Lower lobe of right lung (tissue), 2 donors: ENCODE results near the gene ESR1. TPM values are rescaled to one million over a fixed set of nuclear protein-coding genes. Genes with fewer than 3 reads are reported as not detected.

Source experiments
- ATAC-seq, 2 donors: fragments of 200-7000 bp; cut with Tn5 transposase; one replicate each; pipeline ENCODE4 v1.9.1; 2020 to 2022; ENCODE audit warnings: mild to moderate bottlenecking in 2 of 2, moderate library complexity in 2 of 2
- DNase-seq: peaks from one replicate; pipeline ENCODE4 v3.0.0-alpha.2; 2020
- H3K27ac ChIP-seq: fragments of 200-600 bp; one replicate; pipeline ENCODE4 v1.8.0; 2022
- H3K27me3 ChIP-seq: fragments of 200-600 bp; one replicate; pipeline ENCODE4 v1.8.0; 2022; ENCODE audit warnings: low read depth
- H3K36me3 ChIP-seq: fragments of 200-600 bp; one replicate; pipeline ENCODE4 v1.8.0; 2022; ENCODE audit warnings: mild to moderate bottlenecking
- H3K4me1 ChIP-seq: fragments of 200-600 bp; one replicate; pipeline ENCODE4 v1.8.0; 2022
- H3K4me3 ChIP-seq: fragments of 200-600 bp; one replicate; pipeline ENCODE4 v1.8.0; 2022; ENCODE audit warnings: mild to moderate bottlenecking
- H3K9me3 ChIP-seq: fragments of 200-600 bp; one replicate; pipeline ENCODE4 v1.8.0; 2022
- intact Hi-C: fragments of 100-400 bp; cut with DNase I; formaldehyde crosslinking; loops from one replicate; pipeline ENCODE4 v1.11.0; 2022
- total RNA-seq: library from RNA; stranded (reverse); fragmentation: NEBNext Ultra II Directional; extraction: Animal tissue kit (Norgen Biotek cat#: 25700); gene quantifications from one replicate; pipeline ENCODE4 v1.2.1, GENCODE V29; 2021
- TF ChIP-seq, protein P1 (sequence below): fragments of 200-600 bp; IDR thresholded peaks from one replicate; pipeline ENCODE4 v1.8.0; 2022; ENCODE audit warnings: antibody characterized with exemption, mild to moderate bottlenecking
- donor health status: DM: no; HTN: yes; CAD: no; lungs with severe emphysema.

ESR1 gene
- total RNA-seq, 1 donor from 2014 or later, result 3.7 TPM

DNA sequence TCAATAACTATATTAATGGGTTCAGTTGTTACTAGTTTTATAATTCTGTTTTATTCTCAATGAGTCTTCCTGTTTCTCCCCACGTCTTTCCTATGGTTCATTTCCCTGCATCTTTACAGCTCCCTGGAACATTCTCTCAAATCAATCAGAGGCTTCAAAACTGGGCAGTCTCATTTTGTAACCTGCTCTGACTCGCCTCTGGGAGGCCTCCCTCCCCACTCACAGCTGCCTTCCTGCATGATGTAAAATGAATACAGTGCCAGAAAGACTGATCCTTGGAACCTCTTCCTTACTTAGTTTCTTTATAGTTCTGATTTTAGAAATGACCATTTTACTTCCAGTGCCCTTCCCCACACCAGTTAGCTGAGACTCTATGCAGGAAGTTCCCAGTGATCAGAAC, 103.9 kb downstream of the ESR1 start:
- no peaks in the 10 kb centered on the region for H3K9me3 ChIP-seq
- TF ChIP-seq, protein P1, sequence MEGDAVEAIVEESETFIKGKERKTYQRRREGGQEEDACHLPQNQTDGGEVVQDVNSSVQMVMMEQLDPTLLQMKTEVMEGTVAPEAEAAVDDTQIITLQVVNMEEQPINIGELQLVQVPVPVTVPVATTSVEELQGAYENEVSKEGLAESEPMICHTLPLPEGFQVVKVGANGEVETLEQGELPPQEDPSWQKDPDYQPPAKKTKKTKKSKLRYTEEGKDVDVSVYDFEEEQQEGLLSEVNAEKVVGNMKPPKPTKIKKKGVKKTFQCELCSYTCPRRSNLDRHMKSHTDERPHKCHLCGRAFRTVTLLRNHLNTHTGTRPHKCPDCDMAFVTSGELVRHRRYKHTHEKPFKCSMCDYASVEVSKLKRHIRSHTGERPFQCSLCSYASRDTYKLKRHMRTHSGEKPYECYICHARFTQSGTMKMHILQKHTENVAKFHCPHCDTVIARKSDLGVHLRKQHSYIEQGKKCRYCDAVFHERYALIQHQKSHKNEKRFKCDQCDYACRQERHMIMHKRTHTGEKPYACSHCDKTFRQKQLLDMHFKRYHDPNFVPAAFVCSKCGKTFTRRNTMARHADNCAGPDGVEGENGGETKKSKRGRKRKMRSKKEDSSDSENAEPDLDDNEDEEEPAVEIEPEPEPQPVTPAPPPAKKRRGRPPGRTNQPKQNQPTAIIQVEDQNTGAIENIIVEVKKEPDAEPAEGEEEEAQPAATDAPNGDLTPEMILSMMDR, result no peak
- H3K27ac ChIP-seq, result no peak overlapping the region
- H3K4me3 ChIP-seq, result no peak overlapping the region
- intact Hi-C loops, result no loop called here
- DNase-seq, result no peak
- H3K4me1 ChIP-seq, result no peaks in the 10 kb centered on the region
- no peak for ATAC-seq
- H3K27me3 ChIP-seq, result no peaks in the 10 kb centered on the region
- H3K36me3 ChIP-seq, result no peaks in the 10 kb centered on the region

DNA sequence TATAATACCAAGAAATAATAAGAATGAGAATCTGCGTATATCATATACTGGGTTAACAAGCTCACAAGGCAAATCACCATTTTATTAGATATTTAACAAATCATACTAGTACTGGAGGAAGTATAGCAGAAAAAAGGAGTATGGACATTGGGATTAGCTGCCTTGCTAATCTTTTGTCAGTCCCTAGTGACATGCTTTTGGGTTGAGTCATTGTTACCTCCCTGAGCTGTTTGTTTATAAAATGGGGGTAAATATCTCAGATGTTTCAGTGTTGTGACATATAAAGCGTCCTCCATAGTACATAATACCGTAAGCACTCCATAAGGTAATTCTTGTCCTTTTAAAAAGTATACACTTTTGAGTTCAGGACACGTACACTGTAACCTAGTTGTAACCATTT, 107.0 kb downstream of the ESR1 start:
- Histone ChIP-seq H3K27me3 (no peaks in the 10 kb centered on the region), H3K27ac (no peak overlapping the region), H3K4me1 (no peaks in the 10 kb centered on the region), H3K36me3 (no peaks in the 10 kb centered on the region), H3K4me3 (no peak overlapping the region), H3K9me3 (no peaks in the 10 kb centered on the region)
- ATAC-seq (no peak), DNase-seq (no peak)
- intact Hi-C loops, result no loop called here
- TF ChIP-seq, protein P1, result no peak

DNA sequence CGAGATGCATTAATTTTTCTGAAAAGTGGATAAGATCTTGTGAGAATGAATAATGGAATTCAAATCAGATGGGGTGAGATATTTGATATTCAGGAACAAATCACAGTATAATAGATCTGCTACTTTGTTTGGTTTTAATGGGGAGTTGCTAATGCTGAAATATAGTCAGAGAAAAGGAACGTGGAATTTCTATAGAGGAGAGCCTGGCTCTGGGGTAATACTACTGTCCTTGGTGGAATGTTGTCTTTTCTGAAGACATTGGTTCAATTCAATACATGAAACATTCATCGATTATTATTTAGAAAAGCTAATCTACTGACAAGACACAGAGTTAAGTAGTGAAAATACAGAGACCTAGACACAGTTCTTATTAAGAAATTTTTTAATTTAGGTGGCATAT, 108.6 kb downstream of the ESR1 start:
- intact Hi-C loops, result no loop called here
- ATAC-seq (no peak), DNase-seq (no peak)
- no peaks in the 10 kb centered on the region for H3K4me1 ChIP-seq
- peaks cover 2% of the 10 kb centered on the region for H3K9me3 ChIP-seq
- H3K27me3 ChIP-seq, result no peaks in the 10 kb centered on the region
- no peak overlapping the region for H3K4me3 ChIP-seq
- no peak overlapping the region for H3K27ac ChIP-seq
- H3K36me3 ChIP-seq, result no peaks in the 10 kb centered on the region
- TF ChIP-seq, protein P1, result no peak

DNA sequence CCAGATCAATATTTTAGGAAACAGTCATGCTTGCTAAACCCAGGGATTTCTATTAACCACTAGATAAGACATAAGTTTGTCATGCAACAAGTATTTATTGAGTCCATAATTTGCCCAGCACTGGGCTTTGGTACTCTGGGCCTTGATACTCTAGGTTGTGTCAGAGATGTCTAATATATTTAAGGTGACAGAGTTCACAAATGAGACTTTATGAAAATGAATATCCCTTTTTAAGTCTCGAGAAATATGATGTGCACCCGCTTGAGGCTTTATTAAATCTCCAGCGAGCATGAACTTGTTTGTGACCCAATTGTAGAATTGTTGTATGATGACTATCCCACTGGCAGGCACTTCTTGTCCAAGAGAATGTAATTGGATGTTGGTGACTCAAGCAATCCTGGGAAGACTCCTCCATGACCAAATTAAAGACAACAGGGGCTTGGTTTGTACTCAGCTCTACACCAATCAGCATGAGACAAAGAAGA, 109.2 kb downstream of the ESR1 start:
- H3K9me3 ChIP-seq, result peaks cover 5% of the 10 kb centered on the region
- no peak overlapping the region for H3K4me3 ChIP-seq
- ATAC-seq (peak in 1 of 2 donors; percentile 29), DNase-seq (no peak)
- no peaks in the 10 kb centered on the region for H3K27me3 ChIP-seq
- TF ChIP-seq, protein P1, result no peak
- intact Hi-C loops, result no loop called here
- H3K36me3 ChIP-seq, result no peaks in the 10 kb centered on the region
- H3K4me1 ChIP-seq, result no peaks in the 10 kb centered on the region
- no peak overlapping the region for H3K27ac ChIP-seq

- no peak overlapping the region for H3K27ac ChIP-seq
These were observed 110.2 kb downstream of the ESR1 start for GRCh38 chr6:151917531-151918329.

More at GRCh38 chr6:151917531-151918329, 110.2 kb downstream of the ESR1 start:
- TF ChIP-seq, protein P1, result no peak
- H3K9me3 ChIP-seq, result peaks cover 9% of the 10 kb centered on the region
- no peaks in the 10 kb centered on the region for H3K36me3 ChIP-seq
- H3K4me3 ChIP-seq, result no peak overlapping the region
- ATAC-seq, result no peak
- H3K27me3 ChIP-seq, result no peaks in the 10 kb centered on the region
- no peaks in the 10 kb centered on the region for H3K4me1 ChIP-seq
- intact Hi-C loops, result no loop called here
- DNase-seq, result no peak
